ENCODE results near the gene FAM169A. TPM values are rescaled to one million over a fixed set of nuclear protein-coding genes. Genes with fewer than 3 reads are reported as not detected.

FAM169A gene
- total and polyA plus RNA-seq, 2 donors from 2014 or later: 3.5 to 8.6 TPM

DNA sequence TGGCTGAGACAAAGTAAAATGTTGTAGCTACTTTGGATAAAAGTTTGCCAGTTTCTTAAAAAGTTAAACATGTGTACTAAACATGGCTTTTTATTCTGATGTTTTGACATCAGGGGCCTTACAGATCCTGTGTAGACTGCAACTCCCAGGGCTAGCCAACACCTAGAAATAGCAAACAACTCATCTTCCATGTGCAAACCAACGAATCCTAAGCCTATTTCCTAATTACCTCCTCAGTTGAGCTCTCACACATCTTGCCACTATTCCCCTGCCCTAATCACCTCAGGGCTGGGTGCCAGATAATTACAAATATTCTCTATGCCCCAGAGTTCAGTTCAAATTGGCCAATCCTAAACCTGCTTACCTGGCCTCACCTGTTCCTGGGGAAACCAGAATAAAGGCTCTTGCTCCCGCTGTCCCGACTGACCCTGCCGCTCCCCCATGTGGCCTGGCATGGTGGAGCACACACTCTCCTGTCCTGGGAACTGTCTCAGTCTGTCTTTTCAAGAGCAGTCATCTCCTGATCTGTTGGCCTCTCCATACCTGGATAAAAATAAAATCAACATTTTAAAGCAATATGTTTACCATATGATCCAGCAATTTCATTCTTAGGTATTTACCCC is 37.1 kb upstream of the FAM169A start:
- peaks cover 0 to 2% (median 0%) of the 10 kb centered on the region in 3 donors for H3K4me1 ChIP-seq (ENCODE audit: control insufficient read depth in 2 of 3, insufficient read depth in 2 of 3, low read depth in 1 of 3, low read length in 3 of 3)
- H3K27me3 ChIP-seq (ENCODE audit: control insufficient read depth, insufficient read depth, low read length): no peaks in the 10 kb centered on the region
- no peak for FAIRE-seq
- DNase-seq: peak; percentile 51 to 78 (median 68)
- H3K27ac ChIP-seq (ENCODE audit: low read depth in 2 of 2, low read length in 2 of 2): no peak overlapping the region
- no peak overlapping the region for H3K4me3 ChIP-seq (ENCODE audit: low read length in 3 of 3)
- H3K36me3 ChIP-seq (ENCODE audit: control insufficient read depth in 2 of 3, insufficient read depth in 3 of 3, low read length in 3 of 3): no peaks in the 10 kb centered on the region
- intact Hi-C loops (cut with DNase I): no loop called here
- TF ChIP-seq, protein P1, sequence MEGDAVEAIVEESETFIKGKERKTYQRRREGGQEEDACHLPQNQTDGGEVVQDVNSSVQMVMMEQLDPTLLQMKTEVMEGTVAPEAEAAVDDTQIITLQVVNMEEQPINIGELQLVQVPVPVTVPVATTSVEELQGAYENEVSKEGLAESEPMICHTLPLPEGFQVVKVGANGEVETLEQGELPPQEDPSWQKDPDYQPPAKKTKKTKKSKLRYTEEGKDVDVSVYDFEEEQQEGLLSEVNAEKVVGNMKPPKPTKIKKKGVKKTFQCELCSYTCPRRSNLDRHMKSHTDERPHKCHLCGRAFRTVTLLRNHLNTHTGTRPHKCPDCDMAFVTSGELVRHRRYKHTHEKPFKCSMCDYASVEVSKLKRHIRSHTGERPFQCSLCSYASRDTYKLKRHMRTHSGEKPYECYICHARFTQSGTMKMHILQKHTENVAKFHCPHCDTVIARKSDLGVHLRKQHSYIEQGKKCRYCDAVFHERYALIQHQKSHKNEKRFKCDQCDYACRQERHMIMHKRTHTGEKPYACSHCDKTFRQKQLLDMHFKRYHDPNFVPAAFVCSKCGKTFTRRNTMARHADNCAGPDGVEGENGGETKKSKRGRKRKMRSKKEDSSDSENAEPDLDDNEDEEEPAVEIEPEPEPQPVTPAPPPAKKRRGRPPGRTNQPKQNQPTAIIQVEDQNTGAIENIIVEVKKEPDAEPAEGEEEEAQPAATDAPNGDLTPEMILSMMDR (IDR thresholded peaks at IDR 0.05; ENCODE audit: borderline replicate concordance, extremely low read depth, insufficient read depth): peak; percentile 65
- H3K9ac ChIP-seq (ENCODE audit: low read length in 3 of 3): no peak overlapping the region
- no peaks in the 10 kb centered on the region for H3K9me3 ChIP-seq (ENCODE audit: control insufficient read depth in 2 of 3, insufficient read depth in 1 of 3, low read length in 3 of 3)

DNA sequence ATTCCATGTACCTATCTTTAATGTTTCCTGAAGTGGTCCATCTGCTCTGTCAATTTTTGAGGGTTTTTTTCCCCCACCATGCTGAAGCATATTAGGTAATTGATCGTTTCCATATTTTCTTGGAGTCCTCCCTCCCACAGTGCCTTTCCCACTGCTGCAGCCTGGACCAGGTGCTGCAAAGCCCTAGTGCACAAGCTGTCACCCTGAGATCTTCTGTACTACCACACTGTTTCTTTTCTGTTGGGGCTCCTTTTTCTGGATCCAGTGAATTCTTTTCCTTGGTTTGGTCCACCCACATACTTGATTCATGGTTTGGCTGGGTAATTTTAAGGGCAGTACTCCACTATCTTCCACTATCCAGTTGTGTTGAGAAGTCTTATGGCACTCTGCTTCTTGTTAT is 30.9 kb upstream of the FAM169A start:
- no peak overlapping the region for H3K4me3 ChIP-seq (ENCODE audit: low read length in 3 of 3)
- intact Hi-C loops (cut with DNase I): no loop called here
- H3K9ac ChIP-seq (ENCODE audit: low read length in 3 of 3): no peak overlapping the region
- DNase-seq (no peak), FAIRE-seq (no peak)
- TF ChIP-seq, protein P1 (IDR thresholded peaks at IDR 0.05; ENCODE audit: borderline replicate concordance, extremely low read depth, insufficient read depth): no peak
- H3K27me3 ChIP-seq (ENCODE audit: control insufficient read depth, insufficient read depth, low read length): no peaks in the 10 kb centered on the region
- H3K36me3 ChIP-seq (ENCODE audit: control insufficient read depth in 2 of 3, insufficient read depth in 3 of 3, low read length in 3 of 3): no peaks in the 10 kb centered on the region
- no peak overlapping the region for H3K27ac ChIP-seq (ENCODE audit: low read depth in 2 of 2, low read length in 2 of 2)
- peaks cover 0 to 2% (median 0%) of the 10 kb centered on the region in 3 donors for H3K4me1 ChIP-seq (ENCODE audit: control insufficient read depth in 2 of 3, insufficient read depth in 2 of 3, low read depth in 1 of 3, low read length in 3 of 3)
- H3K9me3 ChIP-seq (ENCODE audit: control insufficient read depth in 2 of 3, insufficient read depth in 1 of 3, low read length in 3 of 3): peaks cover 0 to 8% (median 2%) of the 10 kb centered on the region in 3 donors

DNA sequence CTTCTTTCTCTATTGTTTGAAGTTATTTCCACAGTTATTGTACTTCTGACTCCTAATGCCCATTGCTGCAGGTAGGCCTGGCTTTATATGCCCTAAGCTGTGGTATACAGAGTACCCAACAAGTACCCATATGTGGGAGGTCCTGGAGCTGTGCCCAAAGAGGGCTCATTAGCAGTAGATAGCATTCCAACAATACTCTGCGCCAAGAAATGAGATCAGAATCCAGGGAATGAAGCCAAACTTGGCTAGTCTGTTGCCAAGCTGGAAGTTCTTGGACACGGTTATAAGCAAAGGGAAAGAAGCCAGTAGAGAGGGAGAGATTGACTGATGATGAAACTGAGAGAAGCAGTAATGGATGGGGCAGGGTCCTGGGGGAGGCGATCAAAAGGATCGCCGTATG is 29.7 kb upstream of the FAM169A start:
- no peak overlapping the region for H3K9ac ChIP-seq (ENCODE audit: low read length in 3 of 3)
- peaks cover 0 to 8% (median 2%) of the 10 kb centered on the region in 3 donors for H3K9me3 ChIP-seq (ENCODE audit: control insufficient read depth in 2 of 3, insufficient read depth in 1 of 3, low read length in 3 of 3)
- H3K27me3 ChIP-seq (ENCODE audit: control insufficient read depth, insufficient read depth, low read length): no peaks in the 10 kb centered on the region
- peak in 1 of 5 donors; percentile 37 for DNase-seq
- intact Hi-C loops (cut with DNase I): no loop called here
- no peak overlapping the region for H3K27ac ChIP-seq (ENCODE audit: low read depth in 2 of 2, low read length in 2 of 2)
- peaks cover 0 to 2% (median 0%) of the 10 kb centered on the region in 3 donors for H3K4me1 ChIP-seq (ENCODE audit: control insufficient read depth in 2 of 3, insufficient read depth in 2 of 3, low read depth in 1 of 3, low read length in 3 of 3)
- TF ChIP-seq, protein P1 (IDR thresholded peaks at IDR 0.05; ENCODE audit: borderline replicate concordance, extremely low read depth, insufficient read depth): no peak
- H3K4me3 ChIP-seq (ENCODE audit: low read length in 3 of 3): no peak overlapping the region
- no peaks in the 10 kb centered on the region for H3K36me3 ChIP-seq (ENCODE audit: control insufficient read depth in 2 of 3, insufficient read depth in 3 of 3, low read length in 3 of 3)
- FAIRE-seq: peak; percentile 27
